Measurements from ENCODE around the gene CHRND.

CHRND gene

GRCh38 chr2:232487385-232488096 is 38.4 kb upstream of the CHRND start, which contains the start of gene ECEL1:
Gene ECEL1, minus strand, starts transcription at chr2:232487834. Its CDS starts 1,181 bp downstream, at chr2:232486653.
- no peak for DNase-seq (ENCODE audit: low read depth in 2 of 2)

- DNase-seq (ENCODE audit: low read depth in 2 of 2): no peak
Observed at GRCh38 chr2:232488097-232488711, 37.8 kb upstream of the CHRND start.

- no peak for DNase-seq (ENCODE audit: low read depth in 2 of 2)
Observed at GRCh38 chr2:232488721-232489300, 37.1 kb upstream of the CHRND start.

GRCh38 chr2:232489516-232490220 is 36.3 kb upstream of the CHRND start:
- no peak for DNase-seq (ENCODE audit: low read depth in 2 of 2)

- no peak for DNase-seq (ENCODE audit: low read depth in 2 of 2)
Observed at GRCh38 chr2:232490221-232491138, 35.5 kb upstream of the CHRND start.

- DNase-seq (ENCODE audit: low read depth in 2 of 2): no peak
Observed at GRCh38 chr2:232491139-232491780, 34.7 kb upstream of the CHRND start.

GRCh38 chr2:232492236-232492848 is 33.6 kb upstream of the CHRND start:
- DNase-seq (ENCODE audit: low read depth in 2 of 2): no peak

GRCh38 chr2:232492963-232493700 is 32.8 kb upstream of the CHRND start:
- DNase-seq (ENCODE audit: low read depth in 2 of 2): no peak

- no peak for DNase-seq (ENCODE audit: low read depth in 2 of 2)
Observed at GRCh38 chr2:232493701-232494474, 32.1 kb upstream of the CHRND start.

GRCh38 chr2:232494542-232494941 is 31.4 kb upstream of the CHRND start:
- DNase-seq (ENCODE audit: low read depth in 2 of 2): no peak

- no peak for DNase-seq (ENCODE audit: low read depth in 2 of 2)
Observed at GRCh38 chr2:232495292-232495691, 30.7 kb upstream of the CHRND start.

- DNase-seq (ENCODE audit: low read depth in 2 of 2): no peak
Observed at GRCh38 chr2:232496501-232497270, 29.3 kb upstream of the CHRND start.

- no peak for DNase-seq (ENCODE audit: low read depth in 2 of 2)
Observed at GRCh38 chr2:232497348-232497747, 28.6 kb upstream of the CHRND start.

- no peak for DNase-seq (ENCODE audit: low read depth in 2 of 2)
Observed at GRCh38 chr2:232498452-232498851, 27.5 kb upstream of the CHRND start.

- no peak for DNase-seq (ENCODE audit: low read depth in 2 of 2)
Observed at GRCh38 chr2:232501331-232501771, 24.6 kb upstream of the CHRND start.

- no peak for DNase-seq (ENCODE audit: low read depth in 2 of 2)
Observed at GRCh38 chr2:232501794-232502390, 24.1 kb upstream of the CHRND start.

- no peak for DNase-seq (ENCODE audit: low read depth in 2 of 2)
Observed at GRCh38 chr2:232502511-232502910, 23.4 kb upstream of the CHRND start.
